Ovary (tissue), 3 donors: ENCODE data around the gene HMG20B.

Source experiments
- POLR2A ChIP-seq: fragments of 450-650 bp; IDR thresholded peaks from one replicate; pipeline ENCODE4 v1.6.1; 2017; ENCODE audit warnings: antibody characterized with exemption, mild to moderate bottlenecking, moderate library complexity
- TF ChIP-seq, protein P1 (sequence below), 3 donors: fragments of 450-650 bp in 2 of 3; fragments of 200-600 bp in 1 of 3; IDR thresholded peaks; one replicate each; pipeline versions ENCODE4 v1.5.1 to v1.8.0; 2016 to 2022; ENCODE audit warnings: antibody characterized with exemption in 3 of 3, mild to moderate bottlenecking in 1 of 3
- donor health status: DM: no; HTN: no; CAD: no.

DNA sequence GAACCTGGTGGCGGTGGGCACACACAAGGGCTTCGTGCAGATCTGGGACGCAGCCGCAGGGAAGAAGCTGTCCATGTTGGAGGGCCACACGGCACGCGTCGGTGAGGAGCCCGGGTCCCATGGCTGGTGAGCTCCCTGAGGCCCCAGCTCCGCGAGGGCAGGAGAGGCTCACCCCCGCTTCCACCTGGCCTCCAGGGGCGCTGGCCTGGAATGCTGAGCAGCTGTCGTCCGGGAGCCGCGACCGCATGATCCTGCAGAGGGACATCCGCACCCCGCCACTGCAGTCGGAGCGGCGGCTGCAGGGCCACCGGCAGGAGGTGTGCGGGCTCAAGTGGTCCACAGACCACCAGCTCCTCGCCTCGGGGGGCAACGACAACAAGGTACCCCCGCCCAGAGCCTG, 41.0 kb upstream of the HMG20B start:
- TF ChIP-seq, protein P1, sequence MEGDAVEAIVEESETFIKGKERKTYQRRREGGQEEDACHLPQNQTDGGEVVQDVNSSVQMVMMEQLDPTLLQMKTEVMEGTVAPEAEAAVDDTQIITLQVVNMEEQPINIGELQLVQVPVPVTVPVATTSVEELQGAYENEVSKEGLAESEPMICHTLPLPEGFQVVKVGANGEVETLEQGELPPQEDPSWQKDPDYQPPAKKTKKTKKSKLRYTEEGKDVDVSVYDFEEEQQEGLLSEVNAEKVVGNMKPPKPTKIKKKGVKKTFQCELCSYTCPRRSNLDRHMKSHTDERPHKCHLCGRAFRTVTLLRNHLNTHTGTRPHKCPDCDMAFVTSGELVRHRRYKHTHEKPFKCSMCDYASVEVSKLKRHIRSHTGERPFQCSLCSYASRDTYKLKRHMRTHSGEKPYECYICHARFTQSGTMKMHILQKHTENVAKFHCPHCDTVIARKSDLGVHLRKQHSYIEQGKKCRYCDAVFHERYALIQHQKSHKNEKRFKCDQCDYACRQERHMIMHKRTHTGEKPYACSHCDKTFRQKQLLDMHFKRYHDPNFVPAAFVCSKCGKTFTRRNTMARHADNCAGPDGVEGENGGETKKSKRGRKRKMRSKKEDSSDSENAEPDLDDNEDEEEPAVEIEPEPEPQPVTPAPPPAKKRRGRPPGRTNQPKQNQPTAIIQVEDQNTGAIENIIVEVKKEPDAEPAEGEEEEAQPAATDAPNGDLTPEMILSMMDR (IDR thresholded peaks at IDR 0.05): no peak
- TF ChIP-seq POLR2A: no peak
